ENCODE measurements around the gene PPP6R1.
"Not testable (repeated sequence)": the region's sequence is repeated elsewhere in the genome, so short reads cannot be mapped to it uniquely, and the experiment has no call there.

The PPP6R1 gene

GRCh38 chr19:55241935-55242464, 16.8 kb downstream of the PPP6R1 start:
- no peak for DNase-seq (ENCODE audit: low read depth, low spot score)

- no peak for DNase-seq (ENCODE audit: low read depth, low spot score)
Measured at GRCh38 chr19:55241143-55241934, 17.5 kb downstream of the PPP6R1 start.

GRCh38 chr19:55240713-55241020, 18.1 kb downstream of the PPP6R1 start:
- no peak for DNase-seq (ENCODE audit: low read depth, low spot score)

GRCh38 chr19:55239004-55239403, 19.8 kb downstream of the PPP6R1 start:
- no peak for DNase-seq (ENCODE audit: low read depth, low spot score)

GRCh38 chr19:55238030-55238429, 20.8 kb downstream of the PPP6R1 start:
- DNase-seq (ENCODE audit: low read depth, low spot score), result no peak

- no peak for DNase-seq (ENCODE audit: low read depth, low spot score)
Measured at GRCh38 chr19:55232986-55233385, 25.8 kb downstream of the PPP6R1 start.

GRCh38 chr19:55232286-55232602, 26.6 kb downstream of the PPP6R1 start:
- no peak for DNase-seq (ENCODE audit: low read depth, low spot score)

GRCh38 chr19:55231391-55232285, 27.2 kb downstream of the PPP6R1 start:
- no peak for DNase-seq (ENCODE audit: low read depth, low spot score)

GRCh38 chr19:55230780-55231179, 28.0 kb downstream of the PPP6R1 start:
- no peak for DNase-seq (ENCODE audit: low read depth, low spot score)

GRCh38 chr19:55230329-55230728, 28.5 kb downstream of the PPP6R1 start:
- no peak for DNase-seq (ENCODE audit: low read depth, low spot score)

- DNase-seq (ENCODE audit: low read depth, low spot score), result no peak
Measured at GRCh38 chr19:55229789-55230182, 29.0 kb downstream of the PPP6R1 start.

GRCh38 chr19:55229145-55229788, 29.6 kb downstream of the PPP6R1 start:
- no peak for DNase-seq (ENCODE audit: low read depth, low spot score)

- DNase-seq (ENCODE audit: low read depth, low spot score), result no peak
Measured at GRCh38 chr19:55228403-55229031, 30.3 kb downstream of the PPP6R1 start, which contains the start of gene TMEM86B. TSS of gene TMEM86B (minus strand) at chr19:55228763. CDS start at chr19:55228741, 22 bp downstream.

GRCh38 chr19:55228015-55228391, 30.8 kb downstream of the PPP6R1 start:
- no peak for DNase-seq (ENCODE audit: low read depth, low spot score)

GRCh38 chr19:55227241-55228014, 31.4 kb downstream of the PPP6R1 start:
- DNase-seq (ENCODE audit: low read depth, low spot score), result no peak

- DNase-seq (ENCODE audit: low read depth, low spot score), result no peak
Measured at GRCh38 chr19:55226788-55227187, 32.0 kb downstream of the PPP6R1 start.

- no peak for DNase-seq (ENCODE audit: low read depth, low spot score)
Measured at GRCh38 chr19:55226273-55226672, 32.5 kb downstream of the PPP6R1 start.

GRCh38 chr19:55225415-55225958, 33.3 kb downstream of the PPP6R1 start:
- DNase-seq (ENCODE audit: low read depth, low spot score), result no peak

- not testable (repeated sequence) for DNase-seq (ENCODE audit: low read depth, low spot score)
Measured at GRCh38 chr19:55224679-55225414, 34.0 kb downstream of the PPP6R1 start.

Data from smooth muscle cell of the brain vasculature (primary cell).